GM19193 (cell line): ENCODE measurements around the gene PACS2.

Source experiments
- POLR2A ChIP-seq: IDR thresholded peaks from 4 replicates; pipeline ENCODE4 v1.6.1; 2011; ENCODE audit not compliant: insufficient read depth, insufficient read length; ENCODE audit errors: extremely low read depth

Gene PACS2

DNA sequence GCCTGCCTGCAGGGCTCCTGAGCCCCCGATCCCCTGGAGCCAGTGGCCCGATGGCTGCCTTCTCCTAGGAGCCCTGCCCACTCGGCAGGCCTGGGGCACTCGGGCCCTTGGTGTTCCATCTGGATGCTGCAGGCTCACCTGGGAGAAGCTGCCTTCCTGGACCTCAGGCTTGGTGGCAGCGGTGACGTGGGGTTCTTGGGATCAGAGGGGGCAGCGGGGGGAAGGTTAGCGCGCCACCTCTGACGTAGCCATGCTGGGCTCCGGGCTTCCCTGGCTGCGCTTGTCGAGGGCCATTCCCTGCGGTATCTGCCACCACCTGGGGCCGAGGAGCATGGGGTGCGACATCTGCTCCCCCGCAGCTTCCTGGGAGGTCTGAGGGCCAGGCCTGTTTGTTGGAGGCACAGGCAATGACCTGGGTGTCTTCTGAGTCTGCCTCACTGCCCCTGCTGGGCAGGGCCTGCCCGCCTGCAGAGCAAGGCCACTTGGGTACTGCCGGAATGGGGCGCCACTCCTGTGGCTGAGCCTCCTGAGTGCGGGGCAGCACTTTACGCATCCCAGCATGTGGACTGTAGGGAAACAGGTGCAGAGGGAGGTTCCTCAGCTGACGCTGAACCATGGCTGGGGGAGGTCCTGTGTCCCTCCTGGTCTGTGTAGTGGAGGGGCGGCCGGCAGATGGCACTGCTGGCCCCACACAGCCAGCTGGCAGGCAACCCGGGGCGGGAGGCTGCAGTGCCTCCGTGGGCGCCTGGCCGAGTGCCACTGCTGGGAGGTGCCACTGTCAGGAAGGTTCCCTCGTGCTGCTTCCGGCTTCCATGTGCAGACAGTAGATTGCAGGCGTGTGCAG is 125.4 kb downstream of the PACS2 start:
- TF ChIP-seq POLR2A: no peak

DNA sequence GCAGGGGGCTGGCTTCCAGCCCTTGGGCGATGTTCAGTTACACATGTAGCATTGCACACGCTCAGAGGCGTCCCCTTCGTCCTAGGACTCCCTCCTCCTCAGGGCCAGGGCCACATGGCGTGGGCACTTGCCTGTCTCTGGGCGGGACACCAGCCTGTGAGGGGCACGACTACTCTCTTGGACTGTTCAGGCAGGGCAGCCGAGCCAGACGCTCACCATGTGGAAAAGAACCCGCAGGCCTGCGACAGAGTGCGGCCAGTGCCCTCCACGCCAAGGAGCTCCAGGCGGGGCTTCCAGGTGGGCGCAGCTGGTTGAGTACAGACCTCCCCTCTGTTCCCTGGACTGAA is 126.0 kb downstream of the PACS2 start:
- TF ChIP-seq POLR2A: no peak

DNA sequence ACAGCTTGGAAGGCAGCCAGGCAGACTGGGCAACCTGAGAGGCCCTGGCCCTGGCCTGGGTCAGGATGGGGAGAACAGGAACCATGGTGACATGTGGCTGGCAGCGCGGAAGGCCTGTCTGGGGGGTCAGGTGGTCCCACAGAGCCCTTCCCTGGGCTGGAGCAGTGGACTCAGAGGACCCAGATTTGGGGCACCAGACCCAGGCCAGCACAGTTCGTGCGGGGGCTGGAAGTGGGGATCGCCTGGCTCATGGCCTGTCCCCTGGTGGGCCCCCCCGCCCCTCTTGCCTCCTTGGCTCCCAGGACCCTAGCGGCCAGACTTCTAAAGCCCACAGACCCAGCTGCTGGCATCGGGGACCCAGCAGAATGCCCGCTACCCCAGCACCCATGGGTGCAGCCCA is 126.4 kb downstream of the PACS2 start:
- no peak for TF ChIP-seq POLR2A

DNA sequence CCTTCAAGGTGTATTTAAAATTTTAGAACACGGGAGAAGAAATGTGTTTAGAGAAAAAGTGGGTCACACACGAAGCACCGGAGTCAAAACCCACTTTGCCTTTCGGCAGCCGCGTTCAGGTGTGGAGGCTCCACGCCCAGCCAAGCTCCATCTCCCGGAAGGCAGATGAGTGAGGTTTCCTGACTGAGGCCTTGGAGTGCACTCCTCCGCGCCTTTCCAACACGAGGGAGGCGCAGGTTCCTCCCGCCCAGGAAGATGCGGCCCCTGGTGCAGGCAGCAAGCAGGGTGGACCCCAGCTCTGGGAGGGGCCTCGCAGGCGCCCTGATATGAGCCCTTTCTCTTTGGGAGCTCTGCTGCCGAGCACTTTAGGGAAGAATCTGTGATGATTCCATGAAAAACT is 127.6 kb downstream of the PACS2 start:
- TF ChIP-seq POLR2A: no peak

DNA sequence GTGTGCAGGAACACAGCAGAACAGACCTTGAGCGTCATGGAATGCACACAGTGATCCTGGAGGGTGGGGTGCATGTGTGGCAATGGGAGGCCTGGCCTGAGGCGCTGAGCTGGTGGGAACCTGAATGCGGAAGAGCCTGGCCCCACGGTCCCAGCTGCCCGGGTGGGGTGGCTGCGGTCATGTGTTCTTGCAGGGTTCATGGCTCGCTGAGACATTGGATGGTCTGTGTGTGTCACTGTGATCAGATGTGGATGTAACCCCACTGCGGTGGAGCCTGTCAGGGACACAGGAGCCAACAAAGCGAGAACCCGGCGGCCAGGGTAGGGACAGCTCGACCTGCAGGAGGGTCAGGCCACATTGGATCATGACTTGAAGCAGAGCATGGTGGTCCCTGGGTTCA is 128.3 kb downstream of the PACS2 start:
- no peak for TF ChIP-seq POLR2A

DNA sequence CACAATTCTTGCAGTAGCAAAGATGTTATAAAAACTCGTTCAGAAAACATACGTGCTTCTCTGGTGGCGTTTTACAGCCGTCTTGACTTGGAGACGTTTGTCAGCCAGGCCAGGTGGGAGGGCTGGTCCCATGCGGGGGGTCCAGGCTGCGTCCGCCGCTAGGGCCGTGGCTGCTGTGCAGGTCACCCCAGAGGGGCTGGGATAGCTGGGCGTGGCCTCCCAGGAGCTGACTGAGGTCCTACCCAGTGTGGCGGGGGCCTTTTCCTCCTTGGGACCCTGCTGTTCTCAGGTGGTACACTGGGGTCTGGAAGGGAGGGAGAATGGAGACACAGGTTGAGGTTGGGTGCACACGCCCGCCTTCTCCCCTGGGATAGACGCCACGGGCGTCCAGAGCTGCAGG is 130.3 kb downstream of the PACS2 start:
- no peak for TF ChIP-seq POLR2A

DNA sequence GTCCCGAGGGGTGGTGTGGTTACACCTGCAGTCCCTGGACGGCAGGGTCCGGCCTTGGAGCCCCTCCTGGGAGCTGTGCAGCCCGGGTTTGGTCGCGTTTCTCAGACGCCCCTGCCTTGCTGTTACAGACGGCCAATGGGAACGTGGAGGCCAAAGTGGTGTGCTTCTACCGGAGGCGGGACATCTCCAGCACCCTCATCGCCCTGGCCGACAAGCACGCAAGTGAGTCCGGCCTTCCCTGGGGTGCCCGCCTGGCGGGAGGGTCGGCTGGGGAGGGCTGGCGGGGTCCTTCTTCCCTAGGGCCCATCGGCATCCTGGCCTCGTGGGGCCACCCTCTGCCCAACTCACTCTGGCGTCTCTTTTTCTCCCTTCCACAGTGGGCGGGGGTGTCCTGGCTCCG is 130.7 kb downstream of the PACS2 start:
- TF ChIP-seq POLR2A: no peak

DNA sequence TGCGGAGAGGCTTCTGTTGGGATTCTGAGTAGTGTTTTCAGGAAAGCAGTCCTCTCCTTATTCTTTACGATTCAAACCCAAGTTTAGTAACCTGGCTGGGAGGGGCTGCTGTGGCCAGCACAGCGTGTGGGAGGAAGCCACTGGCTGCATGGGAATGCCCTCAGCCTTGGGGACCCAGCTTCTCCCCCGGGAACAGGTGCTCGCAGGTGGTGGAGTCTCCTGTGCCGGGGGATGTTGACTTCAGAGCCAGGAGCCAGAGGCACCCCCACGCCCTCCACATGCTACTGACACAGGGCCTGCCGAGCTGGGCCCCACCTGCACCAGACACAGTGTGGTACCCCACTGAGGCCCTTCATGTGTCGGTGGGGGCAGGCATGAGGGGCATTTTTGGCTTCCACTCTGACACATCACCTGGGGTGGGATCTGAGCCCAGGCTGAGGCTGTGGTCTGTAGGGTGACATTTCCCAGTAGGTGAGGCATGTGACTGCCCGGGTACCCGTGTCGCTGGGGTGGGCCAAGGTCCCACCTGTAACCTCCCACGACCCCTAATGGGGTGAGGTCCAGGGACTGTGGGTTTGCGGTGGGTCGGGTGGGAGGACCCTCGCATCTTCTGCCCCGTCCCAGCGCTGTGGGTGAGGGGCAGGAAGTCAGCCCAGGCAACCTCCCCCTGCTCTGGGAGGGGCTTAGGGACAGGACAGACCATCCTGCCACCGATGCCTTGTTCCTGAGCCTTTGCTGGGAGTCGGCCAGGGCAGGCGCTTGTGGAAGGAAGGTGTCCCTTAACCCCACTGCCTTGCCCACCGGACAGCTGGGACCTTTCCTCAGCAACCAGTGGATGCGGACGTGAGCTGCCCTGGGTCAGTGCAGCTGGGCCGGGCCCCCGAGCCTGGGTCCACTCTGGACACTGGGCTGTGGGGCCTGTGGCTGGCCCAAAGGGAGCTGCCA is 131.6 kb downstream of the PACS2 start:
- no peak for TF ChIP-seq POLR2A

DNA sequence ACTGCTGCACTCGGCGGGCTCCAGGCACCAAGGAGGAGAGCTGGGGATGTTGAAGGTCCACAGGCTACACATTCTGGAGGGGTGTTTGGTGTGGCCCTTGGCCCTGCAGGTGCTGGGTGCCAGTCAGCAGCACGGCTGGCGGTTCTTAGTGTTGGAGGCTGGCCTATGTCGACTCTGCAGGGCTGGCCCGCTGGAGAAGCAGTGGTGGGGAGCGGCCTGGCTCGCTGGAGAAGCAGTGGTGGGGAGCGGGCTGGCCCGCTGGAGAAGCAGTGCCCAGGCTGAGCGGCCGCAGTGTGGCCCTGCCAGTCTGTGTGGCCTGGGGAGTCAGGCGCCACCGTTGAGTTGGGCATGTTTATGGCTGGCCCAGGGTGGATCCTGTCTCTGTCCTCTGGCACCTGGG is 132.4 kb downstream of the PACS2 start:
- TF ChIP-seq POLR2A: no peak
